Activated CD8-positive, alpha-beta memory T cell treated with anti-CD3 and anti-CD28 coated beads for 24 hours (primary cell): ENCODE data around the gene BAZ2B.

ENCODE experiments used
- DNase-seq: peaks from one replicate; pipeline ENCODE4 v3.0.0-alpha.2; 2020

Gene BAZ2B

DNA sequence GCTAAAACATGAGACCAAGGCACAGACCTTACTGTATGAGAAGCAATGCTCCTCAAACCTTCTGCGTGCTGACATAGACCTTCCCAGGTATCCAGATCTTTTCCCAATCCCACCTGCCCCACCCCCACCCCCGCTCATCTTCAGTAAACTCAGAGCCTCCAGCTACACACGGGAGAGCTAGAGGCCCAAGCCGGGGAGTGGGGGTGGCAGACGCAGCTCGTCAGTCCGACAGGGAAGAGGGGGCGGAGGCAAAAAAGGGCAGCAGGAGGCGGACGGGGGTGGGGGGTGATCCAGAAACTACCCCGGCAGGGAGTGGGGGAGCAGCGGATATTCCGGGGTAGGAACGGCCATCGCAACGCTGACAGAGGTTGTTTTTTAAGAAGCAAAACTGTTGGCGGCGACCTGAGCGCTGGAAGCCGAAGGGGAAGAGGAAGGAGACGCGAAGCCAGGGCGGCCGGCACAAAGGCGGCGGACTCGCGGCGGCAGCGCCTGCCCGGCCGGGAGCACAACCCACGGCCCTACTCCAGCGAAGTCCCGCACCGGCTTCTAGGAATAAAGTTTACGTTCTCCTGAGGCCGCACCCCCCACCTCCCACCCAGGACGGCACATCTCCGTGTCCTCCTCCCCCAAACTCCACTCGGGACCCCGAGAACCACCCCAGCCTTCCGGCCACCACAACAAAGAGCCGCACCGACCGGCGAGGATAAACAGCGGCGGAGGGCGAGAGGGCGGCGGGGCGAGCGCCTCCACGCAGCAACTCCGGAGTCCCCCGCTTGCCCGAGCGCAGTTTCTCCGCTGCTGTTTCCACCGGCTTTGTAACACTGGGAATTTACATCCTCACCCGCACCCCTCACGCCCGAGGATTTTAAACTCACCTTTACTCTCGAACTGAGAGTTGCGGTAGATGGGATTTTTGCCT lies 722 bp downstream of the BAZ2B start:
- DNase-seq, result peak; percentile 76

- no peak for DNase-seq
Measured at GRCh38 chr2:159614534-159615366, 1.6 kb downstream of the BAZ2B start.

DNA sequence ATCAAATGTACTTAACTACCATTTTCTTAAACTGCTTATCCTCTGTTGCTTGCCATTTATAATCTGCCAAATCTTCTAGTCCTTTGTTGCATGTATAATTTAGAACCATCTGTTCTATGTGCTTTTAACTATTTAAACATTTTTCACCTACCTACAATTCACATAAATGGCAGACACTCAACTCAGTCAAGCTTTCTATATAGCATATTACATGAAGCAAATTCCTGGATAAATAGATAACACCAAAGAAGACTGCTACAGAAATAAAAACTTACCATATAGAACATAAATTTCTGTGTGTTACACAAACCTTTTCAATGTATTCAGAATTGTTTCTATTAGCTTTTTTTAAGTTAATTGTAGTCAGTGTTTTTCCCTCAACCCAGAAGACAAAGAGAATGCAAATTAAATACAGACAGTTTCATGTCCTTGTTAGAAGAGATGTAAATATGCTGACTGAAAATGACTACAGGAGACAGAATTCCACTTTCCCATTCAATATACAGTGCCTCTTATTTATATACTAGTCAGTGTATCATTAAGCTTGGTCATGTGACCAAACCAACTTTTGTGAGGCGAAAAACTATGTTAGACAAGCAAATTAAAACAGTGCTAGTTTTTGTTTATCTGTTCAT lies 2.6 kb downstream of the BAZ2B start:
- DNase-seq, result no peak

GRCh38 chr2:159613091-159613490 lies 3.3 kb downstream of the BAZ2B start:
- DNase-seq, result no peak

- no peak for DNase-seq
Measured at GRCh38 chr2:159612255-159612901, 4.0 kb downstream of the BAZ2B start.

- no peak for DNase-seq
Measured at GRCh38 chr2:159609811-159610549, 6.4 kb downstream of the BAZ2B start.

GRCh38 chr2:159608723-159609308 lies 7.5 kb downstream of the BAZ2B start:
- no peak for DNase-seq

DNA sequence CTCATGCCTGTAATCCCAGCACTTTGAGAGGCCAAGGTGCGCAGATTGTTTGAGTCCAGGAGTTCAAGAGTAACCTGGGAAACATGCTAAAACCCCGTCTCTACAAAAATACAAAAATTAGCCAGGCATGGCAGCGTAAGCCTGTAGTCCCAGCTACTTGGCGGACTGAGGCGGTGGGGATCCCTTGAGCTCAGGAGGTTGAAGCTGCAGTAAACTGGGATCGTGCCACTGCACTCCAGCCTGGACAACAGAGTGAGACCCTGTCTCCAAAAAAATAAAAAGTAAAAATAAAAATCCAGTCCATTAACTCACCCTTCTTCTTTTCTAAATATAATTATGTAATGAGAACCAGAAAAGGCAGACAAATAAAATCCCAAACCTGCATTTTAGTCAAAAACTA lies 8.2 kb downstream of the BAZ2B start:
- no peak for DNase-seq

GRCh38 chr2:159606287-159606686 lies 10.1 kb downstream of the BAZ2B start:
- DNase-seq, result no peak

GRCh38 chr2:159605441-159606178 lies 10.7 kb downstream of the BAZ2B start:
- no peak for DNase-seq

- no peak for DNase-seq
Measured at GRCh38 chr2:159604159-159604558, 12.2 kb downstream of the BAZ2B start.

GRCh38 chr2:159600752-159601151 lies 15.6 kb downstream of the BAZ2B start:
- DNase-seq, result no peak

DNA sequence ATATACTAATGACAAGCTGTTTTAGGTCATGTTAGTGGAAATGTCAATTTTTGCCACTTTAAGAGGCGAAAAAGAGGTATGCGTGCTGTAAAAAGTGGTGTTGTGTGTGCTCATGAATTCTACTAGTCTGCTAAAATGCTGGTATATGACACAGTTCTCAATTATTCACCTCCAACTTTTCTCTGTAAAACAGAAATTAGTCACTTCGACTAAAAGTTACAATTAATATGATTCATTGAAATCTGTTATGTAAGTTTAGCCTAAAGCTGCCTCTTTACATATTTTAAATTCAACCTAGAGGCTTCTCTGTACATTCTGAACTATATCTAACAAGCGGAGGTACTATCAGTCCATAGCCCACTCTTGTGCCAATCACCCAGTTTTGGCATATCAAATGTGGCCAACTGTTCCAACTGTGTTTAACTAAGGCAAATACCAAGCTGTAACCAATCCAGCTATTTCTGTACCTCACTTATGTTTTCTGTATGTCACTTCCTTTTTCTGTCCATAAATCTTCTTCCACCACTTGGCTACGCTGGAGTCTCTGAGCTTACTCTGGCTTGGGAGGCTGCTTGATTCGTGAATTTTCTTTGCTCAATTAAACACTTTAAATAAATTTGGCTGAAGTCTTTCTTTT lies 20.8 kb downstream of the BAZ2B start:
- DNase-seq, result no peak

- no peak for DNase-seq
Measured at GRCh38 chr2:159592441-159592840, 23.9 kb downstream of the BAZ2B start.

- no peak for DNase-seq
Measured at GRCh38 chr2:159591221-159591620, 25.1 kb downstream of the BAZ2B start.

GRCh38 chr2:159589286-159589685 lies 27.1 kb downstream of the BAZ2B start:
- DNase-seq, result no peak

DNA sequence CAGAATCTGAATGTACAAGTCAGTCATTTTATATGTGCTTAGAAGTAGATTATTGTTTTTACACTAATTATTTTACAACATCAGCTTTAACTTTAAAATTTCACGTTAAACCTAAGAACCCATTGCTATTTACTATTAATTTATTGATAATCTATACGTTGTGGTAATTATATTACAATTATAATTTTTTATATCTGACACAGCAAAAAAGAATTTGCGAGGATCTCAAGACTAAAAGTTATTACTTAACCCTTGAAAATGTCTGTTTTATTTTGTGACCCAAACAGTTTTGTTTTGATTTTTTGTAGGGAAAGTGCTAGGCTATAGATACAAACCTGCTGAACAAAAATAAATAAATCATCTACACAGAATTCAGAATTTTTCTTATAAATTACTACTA lies 30.3 kb downstream of the BAZ2B start:
- no peak for DNase-seq

DNA sequence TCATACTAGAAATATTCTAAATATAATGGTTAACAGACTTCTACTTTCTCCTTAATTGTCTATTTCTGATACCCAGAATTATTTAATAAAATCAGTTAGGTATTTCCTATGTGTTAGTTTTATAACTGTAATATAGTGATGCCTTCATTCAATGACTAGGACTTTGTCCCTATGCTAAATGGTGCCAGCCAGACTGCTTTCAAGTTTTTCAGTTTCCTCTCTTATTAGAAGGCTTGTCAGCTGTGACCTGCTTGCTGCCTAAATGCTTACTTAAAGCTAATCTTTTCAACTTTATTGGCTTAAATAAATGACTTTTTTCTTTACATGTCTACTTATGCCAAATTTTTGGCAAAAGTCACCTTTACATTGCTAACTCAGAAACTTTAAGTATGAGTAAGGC lies 30.7 kb downstream of the BAZ2B start:
- DNase-seq, result no peak

DNA sequence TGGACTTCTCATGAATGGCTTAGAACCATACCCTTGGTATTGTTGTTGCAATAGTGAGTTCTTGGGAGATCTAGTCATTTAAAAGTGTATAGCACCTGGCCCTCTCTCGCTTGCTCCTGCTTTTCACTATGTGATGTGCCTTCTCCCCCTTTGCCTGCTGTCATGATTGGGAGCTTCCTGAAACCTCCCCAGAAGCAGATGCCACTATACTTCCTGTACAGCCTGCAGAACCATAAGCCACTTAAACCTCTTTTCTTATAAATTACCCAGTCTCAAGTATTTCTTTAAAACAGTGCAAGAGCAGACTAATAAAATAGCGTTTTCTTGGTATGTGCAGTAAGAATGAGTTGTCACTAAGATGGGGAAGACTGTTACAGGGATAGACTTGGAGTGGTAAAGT lies 31.6 kb downstream of the BAZ2B start:
- no peak for DNase-seq

DNA sequence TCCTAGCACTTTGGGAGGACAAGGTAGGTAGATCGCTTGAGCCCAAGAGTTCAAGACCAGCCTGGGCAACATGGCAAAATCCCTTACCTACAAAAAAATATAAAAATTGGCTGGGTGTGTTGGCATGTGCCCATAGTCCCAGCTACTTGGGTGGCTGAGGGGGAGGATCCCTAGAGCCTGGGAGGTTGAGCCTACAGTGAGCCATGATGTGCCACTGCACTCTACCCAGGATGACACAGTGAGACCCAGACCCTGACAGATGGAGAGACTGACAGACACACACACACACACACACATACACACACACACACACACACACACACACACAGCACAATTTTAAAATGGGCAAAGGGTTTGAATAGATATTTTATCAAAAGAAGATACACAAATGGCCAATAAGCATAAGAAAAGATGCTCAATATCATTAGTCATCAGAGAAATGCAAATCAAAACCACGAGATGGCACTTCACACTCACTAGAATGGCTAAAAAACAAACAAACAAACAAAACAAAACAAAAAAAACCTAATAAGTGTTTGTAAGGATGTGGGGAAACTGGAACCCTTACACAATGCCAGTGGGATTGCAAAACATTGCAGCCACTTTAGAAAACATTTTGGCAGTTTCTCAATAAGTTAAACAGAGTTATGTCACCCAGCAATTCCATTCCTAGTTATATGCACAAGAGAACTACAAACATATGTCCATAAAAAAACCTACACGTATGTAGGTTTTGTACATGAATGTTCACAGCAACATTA lies 42.3 kb downstream of the BAZ2B start:
- no peak for DNase-seq
